Endothelial cell of umbilical vein (primary cell): Measurements from ENCODE around the gene HTN3.
"Not testable (repeated sequence)": the region's sequence is repeated elsewhere in the genome, so short reads cannot be mapped to it uniquely, and the experiment has no call there.

Experiments used
- MYC ChIP-seq: IDR thresholded peaks from one replicate; pipeline ENCODE4 v1.6.1; 2011; ENCODE audit warnings: mild to moderate bottlenecking, low read depth, low read length
- POLR2A ChIP-seq: IDR thresholded peaks from 2 replicates; pipeline ENCODE4 v1.6.1; 2012; ENCODE audit warnings: low read depth, mild to moderate bottlenecking, control low read depth, low read length
- POLR2AphosphoS5 ChIP-seq: IDR thresholded peaks from 2 replicates; pipeline ENCODE4 v1.6.1; 2012; ENCODE audit warnings: low read depth, mild to moderate bottlenecking, control low read depth, low read length, moderate library complexity; ENCODE audit not compliant: insufficient read depth
- TF ChIP-seq, protein P1 (sequence below), 2 donors: IDR thresholded peaks; 1 replicate in 1 of 2; 2 replicates in 1 of 2; pipeline ENCODE4 v1.5.1; 2011; ENCODE audit warnings: low read length in 2 of 2, mild to moderate bottlenecking in 2 of 2, moderate library complexity in 2 of 2, control low read depth in 1 of 2, inconsistent platforms in 1 of 2, low read depth in 1 of 2; ENCODE audit not compliant: insufficient read depth in 1 of 2; ENCODE audit errors: extremely low read depth in 1 of 2
- TF ChIP-seq, protein P2 (sequence below): IDR thresholded peaks from 2 replicates; pipeline ENCODE4 v1.6.1; 2011; ENCODE audit not compliant: insufficient read depth, insufficient read length

DNA sequence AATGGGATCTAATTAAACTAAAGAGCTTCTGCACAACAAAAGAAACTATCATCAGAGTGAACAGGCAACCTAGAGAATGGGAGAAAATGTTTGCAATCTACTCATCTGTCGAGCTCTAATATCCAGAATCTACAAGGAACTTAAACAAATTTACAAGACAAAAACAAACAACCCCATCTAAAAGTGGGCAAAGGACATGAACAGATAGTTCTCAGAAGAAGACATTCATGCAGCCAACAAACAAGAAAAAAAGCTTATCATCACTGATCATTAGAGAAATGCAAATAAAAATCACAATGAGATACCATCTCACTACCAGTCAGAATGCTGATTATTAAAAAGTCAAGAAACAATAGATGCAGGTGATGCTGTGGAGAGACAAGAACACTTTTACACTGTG, 28.3 kb downstream of the HTN3 start:
- TF ChIP-seq, protein P1, sequence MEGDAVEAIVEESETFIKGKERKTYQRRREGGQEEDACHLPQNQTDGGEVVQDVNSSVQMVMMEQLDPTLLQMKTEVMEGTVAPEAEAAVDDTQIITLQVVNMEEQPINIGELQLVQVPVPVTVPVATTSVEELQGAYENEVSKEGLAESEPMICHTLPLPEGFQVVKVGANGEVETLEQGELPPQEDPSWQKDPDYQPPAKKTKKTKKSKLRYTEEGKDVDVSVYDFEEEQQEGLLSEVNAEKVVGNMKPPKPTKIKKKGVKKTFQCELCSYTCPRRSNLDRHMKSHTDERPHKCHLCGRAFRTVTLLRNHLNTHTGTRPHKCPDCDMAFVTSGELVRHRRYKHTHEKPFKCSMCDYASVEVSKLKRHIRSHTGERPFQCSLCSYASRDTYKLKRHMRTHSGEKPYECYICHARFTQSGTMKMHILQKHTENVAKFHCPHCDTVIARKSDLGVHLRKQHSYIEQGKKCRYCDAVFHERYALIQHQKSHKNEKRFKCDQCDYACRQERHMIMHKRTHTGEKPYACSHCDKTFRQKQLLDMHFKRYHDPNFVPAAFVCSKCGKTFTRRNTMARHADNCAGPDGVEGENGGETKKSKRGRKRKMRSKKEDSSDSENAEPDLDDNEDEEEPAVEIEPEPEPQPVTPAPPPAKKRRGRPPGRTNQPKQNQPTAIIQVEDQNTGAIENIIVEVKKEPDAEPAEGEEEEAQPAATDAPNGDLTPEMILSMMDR (IDR thresholded peaks at IDR 0.05; ENCODE audit: extremely low read depth in 1 of 2, insufficient read depth in 1 of 2, low read depth in 1 of 2, low read length in 2 of 2), result not testable (repeated sequence)
- TF ChIP-seq POLR2AphosphoS5, POLR2A, MYC: not testable (repeated sequence)
- TF ChIP-seq, protein P2, sequence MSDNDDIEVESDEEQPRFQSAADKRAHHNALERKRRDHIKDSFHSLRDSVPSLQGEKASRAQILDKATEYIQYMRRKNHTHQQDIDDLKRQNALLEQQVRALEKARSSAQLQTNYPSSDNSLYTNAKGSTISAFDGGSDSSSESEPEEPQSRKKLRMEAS, result not testable (repeated sequence)
